ENCODE measurements around the gene ELK4. TPM values are rescaled to one million over a fixed set of nuclear protein-coding genes. Genes with fewer than 3 reads are reported as not detected.

Gene ELK4
- total RNA-seq, 1 experiment from 2014 or later: 31.2 TPM

- Histone ChIP-seq H3K4me2 (ENCODE audit: insufficient read depth, insufficient read length, low read length) (no peak overlapping the region), H3K23me2 (ENCODE audit: insufficient read length, low read depth, low read length, poor library complexity, severe bottlenecking) (no peaks in the 10 kb centered on the region), H4K8ac (replicated peaks; ENCODE audit: insufficient read length, low read depth, low read length) (no peak overlapping the region), H2AFZ (ENCODE audit: low read length) (no peak overlapping the region), H3K27ac (ENCODE audit: insufficient read length, low read depth, low read length) (no peak overlapping the region), H2AK5ac (ENCODE audit: insufficient read length, low read length) (no peak overlapping the region), H2BK20ac (ENCODE audit: low read depth, low read length, poor library complexity, severe bottlenecking) (no peak overlapping the region), H3K14ac (ENCODE audit: insufficient read depth, low read length) (no peak overlapping the region), H3K18ac (ENCODE audit: insufficient read length, low read depth, low read length) (no peak overlapping the region), H4K20me1 (ENCODE audit: control insufficient read depth, insufficient read depth, insufficient read length) (no peaks in the 10 kb centered on the region), H3K79me2 (ENCODE audit: insufficient read depth, low read length) (no peaks in the 10 kb centered on the region), H2BK15ac (ENCODE audit: low read depth, low read length) (no peak overlapping the region), H3K4ac (ENCODE audit: low read depth, low read length) (no peak overlapping the region), H2BK12ac (ENCODE audit: insufficient read length, low read depth, low read length) (no peak overlapping the region), H3K9me3 (ENCODE audit: control insufficient read depth, low read depth, low read length) (no peaks in the 10 kb centered on the region), H3K27me3 (ENCODE audit: insufficient read depth, low read length) (no peaks in the 10 kb centered on the region), H2BK120ac (ENCODE audit: low read depth, low read length, poor library complexity, severe bottlenecking) (no peak overlapping the region), H3K23ac (ENCODE audit: insufficient read length, low read depth, low read length) (no peak overlapping the region), H3K4me1 (ENCODE audit: insufficient read depth, low read length) (no peaks in the 10 kb centered on the region), H2BK5ac (ENCODE audit: insufficient read length, low read length) (no peak overlapping the region), H3T11ph (ENCODE audit: low read length) (no peak overlapping the region), H3K56ac (ENCODE audit: insufficient read length, low read depth, low read length) (no peak overlapping the region), H3K79me1 (ENCODE audit: insufficient read depth, low read depth, low read length, poor library complexity, severe bottlenecking) (no peaks in the 10 kb centered on the region), H4K5ac (ENCODE audit: insufficient read length, low read depth, low read length) (no peak overlapping the region), H3K9ac (ENCODE audit: extremely low read depth, insufficient read length, low read length) (no peak overlapping the region), H4K91ac (ENCODE audit: insufficient read length, low read depth, low read length) (no peak overlapping the region)
- Mint-ChIP-seq H3K27ac (peak overlapping the region in 2 of 3 experiments; percentile 34 to 50; a peak in 3 of 7 replicates), H3K4me1 (peaks cover 11 to 15% of the 10 kb centered on the region in 2 experiments), H3K4me3 (no peak overlapping the region), H3K27me3 (ENCODE audit: low read depth) (peaks cover 12% of the 10 kb centered on the region), H3K9me3 (no peaks in the 10 kb centered on the region), H3K36me3 (ENCODE audit: insufficient read depth in 1 of 3, low read depth in 3 of 3) (no peaks in the 10 kb centered on the region)
- WGBS (ENCODE audit: extremely low coverage, insufficient read length, low lambda C conversion rate): no CpG with 5 or more reads among the region's 6 CpGs
- DNase-seq: peak; percentile 78
- peak; percentile 81 for TF ChIP-seq CTCF (conservative IDR thresholded peaks at IDR 0.05)
Measured at GRCh38 chr1:205588636-205589035, 43.2 kb downstream of the ELK4 start.
